GM12873 (cell line): Measurements from ENCODE around the gene NME4.

Experiments used
- TF ChIP-seq, protein P1 (sequence below): IDR thresholded peaks from 2 replicates; pipeline ENCODE4 v1.5.1; 2012; ENCODE audit warnings: low read depth, mild to moderate bottlenecking, moderate library complexity, low read length, control low read depth; ENCODE audit not compliant: insufficient read depth; ENCODE audit errors: missing control alignments

NME4 gene

DNA sequence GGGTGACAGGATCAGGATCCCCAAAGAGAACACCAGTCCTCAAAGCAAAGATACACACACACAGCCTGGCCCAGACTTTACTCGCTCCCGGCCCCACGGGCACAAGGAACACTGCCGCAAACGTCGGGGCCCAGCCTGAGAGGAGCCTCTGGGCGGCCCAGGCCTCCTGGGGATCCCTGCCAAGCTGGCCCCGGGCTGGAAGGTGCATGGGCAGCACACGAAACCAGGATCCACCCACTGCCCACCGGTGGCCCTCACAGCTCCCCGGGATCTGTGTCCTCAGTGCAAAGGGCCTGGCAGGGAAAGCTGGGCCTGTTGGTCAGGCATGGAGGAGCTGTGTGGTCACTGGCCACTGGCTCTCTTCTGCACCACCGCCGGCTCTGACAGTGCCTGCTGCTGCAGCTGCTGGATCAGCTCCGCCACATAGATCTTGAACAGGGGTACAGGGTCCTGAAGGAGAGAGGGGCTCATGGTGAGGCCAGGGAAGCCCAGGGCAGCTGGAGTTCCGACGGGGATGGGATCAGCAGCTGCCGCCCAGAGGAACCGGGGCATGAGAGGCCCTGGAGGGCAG lies 29.6 kb upstream of the NME4 start:
- TF ChIP-seq, protein P1, sequence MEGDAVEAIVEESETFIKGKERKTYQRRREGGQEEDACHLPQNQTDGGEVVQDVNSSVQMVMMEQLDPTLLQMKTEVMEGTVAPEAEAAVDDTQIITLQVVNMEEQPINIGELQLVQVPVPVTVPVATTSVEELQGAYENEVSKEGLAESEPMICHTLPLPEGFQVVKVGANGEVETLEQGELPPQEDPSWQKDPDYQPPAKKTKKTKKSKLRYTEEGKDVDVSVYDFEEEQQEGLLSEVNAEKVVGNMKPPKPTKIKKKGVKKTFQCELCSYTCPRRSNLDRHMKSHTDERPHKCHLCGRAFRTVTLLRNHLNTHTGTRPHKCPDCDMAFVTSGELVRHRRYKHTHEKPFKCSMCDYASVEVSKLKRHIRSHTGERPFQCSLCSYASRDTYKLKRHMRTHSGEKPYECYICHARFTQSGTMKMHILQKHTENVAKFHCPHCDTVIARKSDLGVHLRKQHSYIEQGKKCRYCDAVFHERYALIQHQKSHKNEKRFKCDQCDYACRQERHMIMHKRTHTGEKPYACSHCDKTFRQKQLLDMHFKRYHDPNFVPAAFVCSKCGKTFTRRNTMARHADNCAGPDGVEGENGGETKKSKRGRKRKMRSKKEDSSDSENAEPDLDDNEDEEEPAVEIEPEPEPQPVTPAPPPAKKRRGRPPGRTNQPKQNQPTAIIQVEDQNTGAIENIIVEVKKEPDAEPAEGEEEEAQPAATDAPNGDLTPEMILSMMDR, result no peak

- TF ChIP-seq, protein P1, result no peak
Measured at GRCh38 chr16:368388-369158, 28.4 kb upstream of the NME4 start.

- TF ChIP-seq, protein P1, result no peak
Measured at GRCh38 chr16:369275-369865, 27.6 kb upstream of the NME4 start.

GRCh38 chr16:369866-370436 lies 27.0 kb upstream of the NME4 start:
- TF ChIP-seq, protein P1, result no peak

- TF ChIP-seq, protein P1, result no peak
Measured at GRCh38 chr16:370443-370842, 26.6 kb upstream of the NME4 start, which contains the start of gene MRPL28. Gene MRPL28 (minus strand): TSS chr16:370538. CDS start chr16:370218, 320 bp downstream.

GRCh38 chr16:370979-371514 lies 26.0 kb upstream of the NME4 start:
- TF ChIP-seq, protein P1, result no peak

GRCh38 chr16:371515-372301 lies 25.3 kb upstream of the NME4 start:
- TF ChIP-seq, protein P1, result no peak
